Mucosa of rectum (tissue), 2 donors: ENCODE results near the gene GGA1.

ENCODE experiments used
- H3K27ac ChIP-seq, 2 donors: one replicate each; pipeline ENCODE4 v1.7.0; 2013; ENCODE audit warnings: inconsistent platforms in 2 of 2, low read depth in 2 of 2, low read length in 2 of 2
- H3K27me3 ChIP-seq, 2 donors: one replicate each; pipeline ENCODE4 v1.7.0; 2013; ENCODE audit warnings: low read length in 2 of 2; ENCODE audit not compliant: control insufficient read depth in 2 of 2, insufficient read depth in 2 of 2
- H3K36me3 ChIP-seq, 2 donors: one replicate each; pipeline ENCODE4 v1.7.0; 2013; ENCODE audit warnings: low read length in 2 of 2; ENCODE audit not compliant: control insufficient read depth in 2 of 2, insufficient read depth in 2 of 2
- H3K4me1 ChIP-seq, 2 donors: one replicate each; pipeline ENCODE4 v1.7.0; 2013; ENCODE audit warnings: low read length in 2 of 2, mild to moderate bottlenecking in 1 of 2; ENCODE audit not compliant: control insufficient read depth in 2 of 2, insufficient read depth in 2 of 2
- H3K4me3 ChIP-seq, 2 donors: one replicate each; pipeline ENCODE4 v1.7.0; 2013; ENCODE audit warnings: low read length in 2 of 2
- H3K9ac ChIP-seq, 2 donors: one replicate each; pipeline ENCODE4 v1.7.0; 2013; ENCODE audit warnings: low read length in 2 of 2, low read depth in 1 of 2, mild to moderate bottlenecking in 1 of 2
- H3K9me3 ChIP-seq, 2 donors: one replicate each; pipeline ENCODE4 v1.7.0; 2013; ENCODE audit warnings: low read length in 2 of 2; ENCODE audit not compliant: control insufficient read depth in 2 of 2
- donor health status: healthy.
- donor health status: Normal muscosa, but diverticular disease.

The GGA1 gene, protein sequence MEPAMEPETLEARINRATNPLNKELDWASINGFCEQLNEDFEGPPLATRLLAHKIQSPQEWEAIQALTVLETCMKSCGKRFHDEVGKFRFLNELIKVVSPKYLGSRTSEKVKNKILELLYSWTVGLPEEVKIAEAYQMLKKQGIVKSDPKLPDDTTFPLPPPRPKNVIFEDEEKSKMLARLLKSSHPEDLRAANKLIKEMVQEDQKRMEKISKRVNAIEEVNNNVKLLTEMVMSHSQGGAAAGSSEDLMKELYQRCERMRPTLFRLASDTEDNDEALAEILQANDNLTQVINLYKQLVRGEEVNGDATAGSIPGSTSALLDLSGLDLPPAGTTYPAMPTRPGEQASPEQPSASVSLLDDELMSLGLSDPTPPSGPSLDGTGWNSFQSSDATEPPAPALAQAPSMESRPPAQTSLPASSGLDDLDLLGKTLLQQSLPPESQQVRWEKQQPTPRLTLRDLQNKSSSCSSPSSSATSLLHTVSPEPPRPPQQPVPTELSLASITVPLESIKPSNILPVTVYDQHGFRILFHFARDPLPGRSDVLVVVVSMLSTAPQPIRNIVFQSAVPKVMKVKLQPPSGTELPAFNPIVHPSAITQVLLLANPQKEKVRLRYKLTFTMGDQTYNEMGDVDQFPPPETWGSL

DNA sequence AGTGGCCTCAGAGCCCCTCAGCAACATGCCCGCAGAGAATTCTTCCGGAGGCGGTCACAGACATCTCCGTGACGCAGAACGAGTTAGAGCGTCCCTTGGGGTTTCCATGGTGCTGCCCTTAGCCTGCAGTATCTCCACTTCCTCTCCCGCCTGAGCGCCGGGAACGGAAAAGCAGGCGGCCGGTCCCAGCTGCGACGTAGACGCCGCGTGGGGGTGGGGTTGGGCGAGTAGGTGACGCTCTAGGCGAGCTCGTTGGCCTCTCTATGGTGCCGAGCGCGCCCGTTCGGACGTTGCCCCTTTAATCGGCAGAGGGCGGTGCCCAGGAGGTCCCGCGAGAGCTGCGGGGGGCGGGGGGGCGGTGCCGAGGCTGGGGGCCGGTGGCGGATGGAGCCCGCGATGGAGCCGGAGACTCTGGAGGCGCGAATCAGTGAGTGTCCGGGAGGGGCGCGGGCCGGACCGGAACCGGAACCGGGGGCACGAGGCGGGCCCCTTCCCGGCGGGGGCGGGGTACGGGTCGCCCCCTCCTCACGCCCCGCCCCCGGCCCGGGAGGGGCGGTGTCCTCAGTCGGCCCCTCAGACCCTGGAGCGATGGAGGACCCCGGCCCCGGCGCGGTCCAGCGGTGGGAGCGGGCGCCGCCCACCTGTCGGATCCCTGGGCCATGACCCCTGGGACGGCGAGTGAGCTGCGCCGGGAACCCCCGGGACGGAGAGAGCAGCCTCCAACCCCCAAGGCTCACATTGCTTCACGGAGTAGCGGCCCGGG is at the start of gene GGA1:
TSS of gene GGA1 (plus strand) at position 358 of the 763 bp plus-strand sequence. CDS start at position 385, 27 bp downstream.
- peaks cover 20 to 34% of the 10 kb centered on the region in 2 donors for H3K4me1 ChIP-seq
- H3K9me3 ChIP-seq, result no peaks in the 10 kb centered on the region
- H3K27me3 ChIP-seq, result no peaks in the 10 kb centered on the region
- H3K9ac ChIP-seq, result peak within 1 kb of the TSS; percentile 82 to 83
- H3K4me3 ChIP-seq, result peak within 1 kb of the TSS; percentile 76 to 90
- peak within 1 kb of the TSS; percentile 95 for H3K27ac ChIP-seq
- no peaks in the 10 kb centered on the region for H3K36me3 ChIP-seq

DNA sequence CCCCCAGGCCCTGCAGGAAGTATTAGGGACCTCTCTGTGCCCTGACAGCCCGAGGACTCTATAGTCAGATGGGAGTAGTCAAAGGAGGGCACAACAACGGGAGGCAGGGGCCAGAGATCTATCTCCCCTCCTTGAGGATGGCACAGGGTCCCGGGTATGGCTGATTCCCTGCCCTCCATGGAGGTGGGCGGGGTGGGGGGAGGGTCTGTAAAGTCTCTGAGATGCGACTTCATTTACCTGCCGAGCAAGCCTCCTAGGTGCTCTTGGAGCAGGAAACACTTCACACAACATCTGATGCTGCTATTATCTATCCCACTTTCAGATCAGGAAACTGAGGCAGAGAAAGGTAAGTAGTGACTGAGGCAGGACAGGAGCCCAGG is 49.1 kb upstream of the GGA1 start:
- Histone ChIP-seq H3K27ac (peak overlapping the region; percentile 86 to 92), H3K9ac (peak overlapping the region; percentile 64 to 92), H3K9me3 (no peaks in the 10 kb centered on the region), H3K27me3 (peaks cover 0 to 2% of the 10 kb centered on the region in 2 donors), H3K4me3 (peak overlapping the region; percentile 20 to 46), H3K4me1 (peaks cover 37 to 39% of the 10 kb centered on the region in 2 donors), H3K36me3 (no peaks in the 10 kb centered on the region)

DNA sequence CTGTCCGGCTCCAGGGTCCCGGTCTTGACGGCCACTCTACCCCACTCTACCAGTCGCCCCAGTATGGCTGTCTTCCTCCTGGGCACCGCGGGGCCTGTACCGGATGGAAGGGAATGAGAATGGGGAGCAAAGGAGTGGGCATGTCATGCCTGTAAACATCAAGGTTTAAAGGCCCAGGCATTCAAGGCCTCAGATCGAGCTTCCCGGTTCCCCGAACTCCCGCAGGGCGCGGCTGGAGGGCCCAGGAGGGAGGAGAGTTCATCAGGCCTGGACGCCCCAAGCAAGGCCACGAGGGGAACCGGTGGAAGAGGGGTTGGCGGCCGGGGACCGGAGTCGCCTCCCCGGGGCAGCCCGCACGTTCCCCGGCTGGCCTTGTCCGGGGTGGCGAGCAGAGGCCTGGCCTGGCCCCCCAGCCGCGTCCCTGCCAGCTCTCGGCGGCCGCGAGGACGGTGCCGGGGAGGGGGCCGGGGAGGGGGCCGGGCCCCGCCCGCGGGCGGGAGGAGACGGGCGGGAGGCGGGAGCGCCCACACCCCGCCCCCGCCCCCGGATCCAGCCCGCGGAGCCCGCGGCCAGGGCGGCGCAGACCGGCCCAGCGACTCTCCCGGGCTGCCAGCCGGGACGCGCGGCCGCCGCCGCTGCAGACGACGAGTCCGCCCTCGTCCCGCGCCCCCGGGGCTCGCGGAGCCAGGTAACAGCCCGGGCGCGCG is 48.6 kb upstream of the GGA1 start, which contains the start of gene CDC42EP1:
TSS of gene CDC42EP1 (plus strand) at position 580 of the 707 bp plus-strand sequence. CDS start 5,870 bp downstream, outside the sequence.
- H3K4me1 ChIP-seq, result peaks cover 38 to 40% of the 10 kb centered on the region in 2 donors
- peak within 1 kb of the TSS; percentile 81 to 82 for H3K4me3 ChIP-seq
- no peaks in the 10 kb centered on the region for H3K36me3 ChIP-seq
- peak within 1 kb of the TSS; percentile 90 to 92 for H3K9ac ChIP-seq
- H3K27ac ChIP-seq, result peak within 1 kb of the TSS; percentile 92 to 95
- H3K9me3 ChIP-seq, result no peaks in the 10 kb centered on the region
- H3K27me3 ChIP-seq, result peaks cover 0 to 2% of the 10 kb centered on the region in 2 donors

DNA sequence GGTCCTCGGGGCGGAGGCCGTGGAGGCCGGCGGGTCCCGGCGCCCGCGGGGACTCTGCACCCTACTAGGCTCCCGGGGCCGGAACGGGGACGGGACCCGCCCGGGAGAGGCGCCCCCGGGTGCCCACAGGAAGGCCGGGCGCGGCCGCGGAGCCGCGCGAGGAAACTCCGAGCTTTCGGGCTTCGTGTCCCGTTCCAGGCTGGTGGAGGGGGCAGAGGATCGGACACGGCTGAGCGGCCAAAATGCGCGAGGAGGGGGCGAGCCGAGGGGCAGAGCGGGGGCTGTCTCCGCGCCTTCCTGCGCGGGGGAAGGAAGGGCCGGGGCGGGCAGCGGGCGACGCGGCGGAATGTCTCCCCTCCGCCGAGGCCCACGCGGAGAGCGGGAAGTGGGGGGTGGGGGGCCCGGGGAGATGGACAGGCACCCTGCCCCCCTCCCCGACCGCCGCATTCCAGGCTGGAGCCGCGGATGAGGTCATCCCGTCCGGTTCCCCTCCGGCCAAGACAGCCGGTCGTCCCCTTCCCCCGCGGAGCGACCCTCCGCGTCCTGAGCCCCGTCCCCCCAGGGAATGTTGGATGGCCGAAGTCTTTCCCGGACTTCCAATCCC is 47.9 kb upstream of the GGA1 start:
- H3K4me3 ChIP-seq, result peak overlapping the region; percentile 81 to 82
- peak overlapping the region; percentile 92 to 95 for H3K27ac ChIP-seq
- peaks cover 38 to 42% of the 10 kb centered on the region in 2 donors for H3K4me1 ChIP-seq
- peak overlapping the region; percentile 90 to 92 for H3K9ac ChIP-seq
- H3K36me3 ChIP-seq, result no peaks in the 10 kb centered on the region
- H3K27me3 ChIP-seq, result peaks cover 0 to 2% of the 10 kb centered on the region in 2 donors
- H3K9me3 ChIP-seq, result no peaks in the 10 kb centered on the region

DNA sequence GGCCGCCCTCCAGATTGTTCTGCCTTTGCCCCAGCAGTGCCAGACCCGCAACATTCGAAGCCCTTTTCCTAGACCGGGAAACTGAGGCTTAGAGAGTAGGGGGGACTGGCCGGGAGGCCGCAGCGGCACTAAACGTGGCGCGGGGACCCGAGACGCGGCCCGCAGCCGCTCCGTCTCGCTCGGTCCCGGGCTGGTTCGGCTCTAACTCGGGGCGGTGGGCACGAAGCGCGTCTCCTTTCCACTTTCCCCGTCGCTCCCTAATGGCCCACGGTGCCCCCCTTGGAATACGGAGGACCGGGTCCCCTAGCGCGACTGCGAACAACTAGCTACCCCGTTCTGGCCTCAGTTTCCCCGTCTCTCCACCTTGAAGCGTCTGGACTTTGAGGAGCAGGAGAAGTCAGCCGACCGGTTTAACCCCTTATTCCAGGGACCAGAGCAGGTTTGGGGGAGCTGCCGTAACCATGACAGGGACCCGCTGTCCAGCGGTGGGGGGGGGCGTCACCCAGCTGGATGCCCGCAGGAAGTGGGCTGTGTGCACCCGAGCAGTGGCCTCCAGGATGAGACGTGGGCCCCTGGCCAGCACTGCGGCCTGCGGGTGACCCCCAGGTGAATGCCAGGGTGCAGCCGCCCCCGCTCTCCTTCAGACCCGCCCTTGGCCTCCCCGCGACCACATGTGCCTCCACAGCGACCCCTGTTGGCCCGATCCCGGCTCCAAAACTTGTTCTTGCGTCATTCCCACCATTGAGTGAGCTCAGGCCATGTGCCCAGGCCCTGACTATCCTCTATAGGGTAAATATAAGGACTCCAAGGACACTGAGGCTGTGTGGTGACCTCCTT is 47.2 kb upstream of the GGA1 start:
- H3K27ac ChIP-seq, result peak overlapping the region; percentile 92 to 95
- H3K4me1 ChIP-seq, result peaks cover 42 to 49% of the 10 kb centered on the region in 2 donors
- peak overlapping the region; percentile 90 to 92 for H3K9ac ChIP-seq
- H3K9me3 ChIP-seq, result no peaks in the 10 kb centered on the region
- peaks cover 2 to 6% of the 10 kb centered on the region in 2 donors for H3K36me3 ChIP-seq
- H3K4me3 ChIP-seq, result peak overlapping the region; percentile 81 to 82
- peaks cover 0 to 2% of the 10 kb centered on the region in 2 donors for H3K27me3 ChIP-seq

DNA sequence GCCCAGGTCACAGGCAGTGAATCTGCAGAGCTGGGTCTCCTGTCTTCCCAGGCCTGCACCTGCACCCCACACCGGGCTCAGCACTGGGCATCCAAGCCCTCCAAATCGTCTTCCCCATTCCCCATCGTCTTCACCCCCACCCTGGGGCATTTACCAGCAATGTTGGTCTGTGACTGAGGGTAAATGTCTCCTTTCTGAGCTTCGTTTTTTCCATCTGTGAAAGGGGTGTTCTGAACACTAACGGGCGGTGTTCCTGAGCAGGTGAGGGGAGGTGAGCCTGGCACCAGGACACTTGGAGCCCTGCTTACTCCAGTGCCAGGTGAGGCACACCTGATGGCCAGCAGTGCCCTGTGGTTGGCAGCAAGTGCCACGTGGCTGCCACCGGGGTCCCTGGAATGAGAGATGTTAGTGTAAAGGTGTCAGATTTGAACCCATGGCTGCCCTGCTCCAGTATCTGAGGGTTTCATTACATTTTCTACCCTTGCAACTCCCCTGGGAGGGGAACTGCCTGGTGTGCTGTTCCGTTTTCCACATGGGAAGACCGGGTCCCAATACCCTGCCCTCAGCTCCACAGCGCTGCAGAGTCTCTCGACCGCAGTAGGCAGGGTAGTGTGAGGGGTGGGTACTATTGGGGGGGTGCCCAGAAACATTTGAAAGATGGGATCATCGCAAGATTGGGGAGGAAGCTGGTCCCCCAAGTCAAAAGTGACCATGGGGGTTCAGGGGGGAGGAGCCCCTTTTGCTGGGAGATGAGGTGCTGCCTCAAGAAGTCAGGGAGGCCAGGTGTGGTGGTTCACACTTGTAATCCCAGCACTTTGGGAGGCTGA is 46.4 kb upstream of the GGA1 start:
- Histone ChIP-seq H3K9me3 (no peaks in the 10 kb centered on the region), H3K27ac (peak overlapping the region; percentile 92 to 95), H3K4me3 (peak overlapping the region; percentile 81 to 82), H3K27me3 (peaks cover 0 to 2% of the 10 kb centered on the region in 2 donors), H3K4me1 (peaks cover 50 to 54% of the 10 kb centered on the region in 2 donors), H3K36me3 (peaks cover 8 to 15% of the 10 kb centered on the region in 2 donors), H3K9ac (peak overlapping the region; percentile 90 to 92)

DNA sequence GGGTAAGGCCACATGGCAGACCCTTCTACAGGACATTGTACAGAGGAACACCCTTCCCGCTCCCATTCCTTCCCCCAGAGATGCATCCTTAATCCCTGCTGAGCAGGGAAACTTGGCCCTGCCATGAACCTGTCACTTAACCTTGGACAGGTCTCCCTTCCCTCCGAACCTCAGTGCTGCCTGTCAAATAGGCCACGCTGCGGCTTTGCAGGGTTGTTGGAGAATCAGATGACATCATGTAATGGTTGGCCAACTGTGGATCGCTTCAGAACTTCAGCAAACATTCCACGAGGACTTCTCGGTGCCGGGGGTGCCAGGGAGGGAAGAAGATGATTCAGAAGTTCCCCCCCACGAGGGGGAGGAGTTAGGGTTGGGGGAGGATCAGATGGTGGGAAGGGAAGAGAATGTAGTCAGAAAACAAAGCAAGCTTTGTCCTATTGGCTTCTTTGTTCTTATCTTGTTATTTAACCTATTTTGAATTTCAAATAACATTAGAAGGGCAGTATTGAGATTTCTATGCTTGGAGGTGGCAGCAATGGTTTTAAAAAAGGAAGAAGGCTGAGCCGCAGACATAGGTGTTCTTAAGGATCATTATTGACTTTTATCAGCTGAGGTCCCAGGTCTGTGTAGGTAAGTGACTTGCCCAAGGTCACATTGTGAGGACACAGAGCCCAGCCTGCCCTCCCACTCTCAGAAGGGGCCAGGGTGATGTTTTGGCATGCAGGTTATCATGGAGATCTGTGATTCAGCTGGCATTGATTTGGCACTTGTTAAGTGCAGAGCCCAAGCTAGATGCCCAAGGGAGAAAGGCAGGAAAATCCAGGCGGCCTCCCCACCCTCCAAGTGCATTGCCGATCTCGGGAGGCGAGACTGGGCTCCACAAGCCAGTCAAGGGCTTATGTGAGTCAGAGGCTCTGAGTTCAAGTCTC is 45.2 kb upstream of the GGA1 start:
- H3K9ac ChIP-seq, result peak overlapping the region; percentile 47 to 92
- peaks cover 59 to 65% of the 10 kb centered on the region in 2 donors for H3K4me1 ChIP-seq
- peak overlapping the region; percentile 92 to 95 for H3K27ac ChIP-seq

More for the DNA sequence above, 45.2 kb upstream of the GGA1 start:
- Histone ChIP-seq H3K36me3 (peaks cover 16 to 17% of the 10 kb centered on the region in 2 donors), H3K4me3 (peak overlapping the region; percentile 4 to 28), H3K9me3 (no peaks in the 10 kb centered on the region), H3K27me3 (peaks cover 0 to 2% of the 10 kb centered on the region in 2 donors)
